ENCODE measurements around the gene MADCAM1. TPM values are rescaled to one million over a fixed set of nuclear protein-coding genes. Genes with fewer than 3 reads are reported as not detected.

Gene MADCAM1
- total and polyA plus RNA-seq, 9 donors, result 0.11 to 0.90 (median 0.42) TPM; not detected in 2

GRCh38 chr19:506404-507285 is 10.4 kb downstream of the MADCAM1 start:
- DNase-seq, result peak in 4 of 5 donors; percentile 96 to 99 (median 99)
- Histone ChIP-seq H3K27ac (peak overlapping the region; percentile 70 to 94), H3K27me3 (no peaks in the 10 kb centered on the region), H3K4me1 (ENCODE audit: insufficient read depth) (peaks cover 6% of the 10 kb centered on the region), H3K9me3 (no peaks in the 10 kb centered on the region), H3K36me3 (no peaks in the 10 kb centered on the region), H3K4me3 (peak overlapping the region; percentile 94)
- 6 to 8% (median 6%) methylated on average over 47 to 48 of the region's 48 CpGs for WGBS, 3 donors
- intact Hi-C loops (cut with DNase I), result no loop called here
- peak; percentile 94 to 99 (median 98) for TF ChIP-seq CTCF (IDR thresholded peaks at IDR 0.05)
- TF ChIP-seq EP300 (IDR thresholded peaks at IDR 0.05), result no peak
- peak; percentile 41 for TF ChIP-seq POLR2A (IDR thresholded peaks at IDR 0.05)

GRCh38 chr19:507286-508203 is 11.3 kb downstream of the MADCAM1 start, which contains the start of gene TPGS1:
Gene TPGS1 (plus strand): TSS chr19:507497. CDS start chr19:507507, 10 bp downstream.
- no peaks in the 10 kb centered on the region for H3K27me3 ChIP-seq
- peak; percentile 63 to 95 (median 76) for DNase-seq
- TF ChIP-seq CTCF (IDR thresholded peaks at IDR 0.05) (peak in 1 of 3 donors; percentile 19), POLR2A (IDR thresholded peaks at IDR 0.05) (no peak), EP300 (IDR thresholded peaks at IDR 0.05) (peak; percentile 61)
- H3K36me3 ChIP-seq, result no peaks in the 10 kb centered on the region
- 0 to 1% (median 0%) methylated on average over 63 to 81 of the region's 81 CpGs for WGBS, 3 donors
- peak within 1 kb of the TSS; percentile 94 for H3K4me3 ChIP-seq
- H3K9me3 ChIP-seq, result no peaks in the 10 kb centered on the region
- intact Hi-C loops (cut with DNase I), result no loop called here
- peak within 1 kb of the TSS; percentile 70 to 94 for H3K27ac ChIP-seq
- peaks cover 6% of the 10 kb centered on the region for H3K4me1 ChIP-seq (ENCODE audit: insufficient read depth)

GRCh38 chr19:508204-509150 is 12.2 kb downstream of the MADCAM1 start:
- intact Hi-C loops (cut with DNase I), result no loop called here
- 54 to 59% (median 56%) methylated on average over 32 of the region's 32 CpGs for WGBS, 3 donors
- DNase-seq, result peak in 2 of 5 donors; percentile 50 to 57

More at GRCh38 chr19:508204-509150, 12.2 kb downstream of the MADCAM1 start:
- TF ChIP-seq POLR2A (IDR thresholded peaks at IDR 0.05) (no peak), CTCF (IDR thresholded peaks at IDR 0.05) (no peak), EP300 (IDR thresholded peaks at IDR 0.05) (no peak)
- Histone ChIP-seq H3K4me1 (ENCODE audit: insufficient read depth) (peaks cover 6% of the 10 kb centered on the region), H3K36me3 (no peaks in the 10 kb centered on the region), H3K27me3 (no peaks in the 10 kb centered on the region), H3K27ac (no peak overlapping the region), H3K9me3 (no peaks in the 10 kb centered on the region), H3K4me3 (peak overlapping the region; percentile 94)

Data from ovary (tissue), 9 donors.